Heart right ventricle (tissue), 16 donors: Measurements from ENCODE around the gene OSBPL5. TPM values are rescaled to one million over a fixed set of nuclear protein-coding genes. Genes with fewer than 3 reads are reported as not detected.
A peak's percentile ranks its signal among the peaks of the same experiment; 100 is the strongest.

Source experiments
- ATAC-seq, 8 donors: fragments of 200-7000 bp; cut with Tn5 transposase; one replicate each; pipeline ENCODE4 v1.9.1; 2020; ENCODE audit warnings: mild to moderate bottlenecking in 8 of 8, moderate library complexity in 8 of 8, moderate number of reproducible peaks in 1 of 8
- DNase-seq, 2 donors: peaks; one replicate each; pipeline ENCODE4 v3.0.0-alpha.2; 2020
- H3K27ac ChIP-seq, 10 donors: fragments of 200-600 bp; sonication (generic) in 2 of 10; one replicate each; pipeline versions ENCODE4 v1.5.0 to v1.8.0; 2020 to 2022; ENCODE audit warnings: mild to moderate bottlenecking in 3 of 10
- H3K27me3 ChIP-seq, 7 donors: fragments of 200-600 bp; one replicate each; pipeline ENCODE4 v1.8.0; 2021 to 2022; ENCODE audit warnings: mild to moderate bottlenecking in 2 of 7
- H3K36me3 ChIP-seq, 9 donors: fragments of 200-600 bp; sonication (generic) in 1 of 9; one replicate each; pipeline versions ENCODE4 v1.5.0 to v1.8.0; 2020 to 2022; ENCODE audit warnings: mild to moderate bottlenecking in 2 of 9
- H3K4me1 ChIP-seq, 9 donors: fragments of 200-600 bp; sonication (generic) in 1 of 9; one replicate each; pipeline versions ENCODE4 v1.5.0 to v1.8.0; 2020 to 2022; ENCODE audit warnings: mild to moderate bottlenecking in 4 of 9
- H3K4me3 ChIP-seq, 10 donors: fragments of 200-600 bp; sonication (generic) in 2 of 10; one replicate each; pipeline versions ENCODE4 v1.5.0 to v1.8.0; 2020 to 2022; ENCODE audit warnings: mild to moderate bottlenecking in 7 of 10, moderate library complexity in 2 of 10
- H3K9me3 ChIP-seq, 11 donors: fragments of 200-600 bp in 10 of 11; sonication (generic) in 2 of 11; one replicate each; pipeline versions ENCODE4 v1.5.0 to v1.8.0; 2013 to 2022; ENCODE audit warnings: mild to moderate bottlenecking in 2 of 11, control low read depth in 1 of 11, moderate library complexity in 1 of 11
- CTCF ChIP-seq, 9 donors: fragments of 200-600 bp; sonication (generic) in 2 of 9; IDR thresholded peaks; one replicate each; pipeline versions ENCODE4 v1.5.0 to v1.8.0; 2021 to 2022; ENCODE audit warnings: antibody characterized with exemption in 9 of 9, mild to moderate bottlenecking in 5 of 9, moderate library complexity in 1 of 9
- WGBS, 2 donors: extraction: QIAGEN DNeasy Blood & Tissue Kit; methylation state at CpG; one replicate each; pipeline ENCODE4 v1.1.7; 2013; ENCODE audit warnings: inconsistent platforms in 1 of 2; 5-methylcytosine and 5-hydroxymethylcytosine counted together
- intact Hi-C, 10 donors: fragments of 100-400 bp; cut with DNase I; formaldehyde crosslinking; loops; one replicate each; pipeline versions ENCODE4 v1.11.1 to v1.14.2; 2022
- polyA plus RNA-seq, 2 donors: library from polyadenylated mRNA; stranded (reverse); fragments of 200-250 nt; gene quantifications; one replicate each; pipeline ENCODE4 v1.2.3, GENCODE V29; 2013
- total RNA-seq, 10 donors: library from RNA; stranded (reverse); fragmentation: NEBNext Ultra II Directional in 3 of 10; extraction: Animal tissue kit (Norgen Biotek cat#: 25700) in 3 of 10; gene quantifications; one replicate each; pipeline versions ENCODE4 v1.2.1 to v1.2.4, GENCODE V29; 2021 to 2023
- donor health status: Arrhythmogenic right ventricular cardiomyopathy.
- donor health status: ischemic (EF 13 %, LVEDD 7.1; RV severe dilation, severe dysfunction).
- donor health status: healthy with polysubstance abuse.
- donor health status: DM: no; HTN: yes; CAD: no.
- donor health status: DM: no; HTN: no; CAD: no.
- donor health status: ischemic (EF 25% LVEDD 6.9; RV normal size, moderate dysfunction).
- donor health status: ischemic (EF 25% LVEDD 5.7; RV mildly dilated, moderate dysfunction).
- donor health status: healthy.
- donor health status: DM: yes; HTN: yes; CAD: no.
- donor health status: Ischemic cardiomyopathy.
- donor health status: ischemic (EF 35%, LVEDD 5.7; RV mildly dilated, moderate dysfunction).
- donor health status: nonischemic (EF 11% LVEDD 7.7; RV severe dilation, severe dysfunction).
- donor health status: DM: yes; HTN: yes; CAD: no.
- donor health status: PGD.
- donor health status: ischemic (EF 29% LVEDD 5.4; RV normal size, mild dysfunction).
- donor health status: nonischemic (EF 23%, LVEDD 6.1; RV moderate dilation, normal function).

Gene OSBPL5
- total and polyA plus RNA-seq, 12 donors: 10.4 to 18.7 (median 15.5) TPM

GRCh38 chr11:3162410-3163240 is 2.5 kb downstream of the OSBPL5 start:
- intact Hi-C loops: loop anchor here in 4 of 10 donors (5.0 to 10.0 kb wide), 3 partner anchors 40 to 65 kb away; no protein-coding TSS in a partner anchor
- Histone ChIP-seq H3K4me3 (peak overlapping the region in 3 of 10 donors; percentile 78 to 93 (median 81)), H3K9me3 (no peaks in the 10 kb centered on the region), H3K4me1 (peaks cover 22 to 77% (median 64%) of the 10 kb centered on the region in 9 donors), H3K27me3 (peaks cover 0 to 4% (median 0%) of the 10 kb centered on the region in 7 donors), H3K27ac (peak overlapping the region in 5 of 10 donors; percentile 15 to 84 (median 78)), H3K36me3 (peaks cover 0 to 2% (median 0%) of the 10 kb centered on the region in 9 donors)
- no peak for ATAC-seq
- 59 to 80% methylated on average over 21 of the region's 21 CpGs for WGBS, 2 donors
- peak in 1 of 2 donors; percentile 11 for DNase-seq
- TF ChIP-seq CTCF (IDR thresholded peaks at IDR 0.05): no peak

GRCh38 chr11:3161720-3162409 is 3.2 kb downstream of the OSBPL5 start:
- Histone ChIP-seq H3K4me1 (peaks cover 22 to 85% (median 71%) of the 10 kb centered on the region in 9 donors), H3K4me3 (peak overlapping the region in 4 of 10 donors; percentile 56 to 64 (median 62)), H3K9me3 (no peaks in the 10 kb centered on the region), H3K36me3 (peaks cover 0 to 7% (median 0%) of the 10 kb centered on the region in 9 donors), H3K27ac (peak overlapping the region in 8 of 10 donors; percentile 64 to 84 (median 72)), H3K27me3 (no peaks in the 10 kb centered on the region)
- peak in 1 of 2 donors; percentile 11 for DNase-seq
- TF ChIP-seq CTCF (IDR thresholded peaks at IDR 0.05): no peak
- ATAC-seq: no peak
- intact Hi-C loops: loop anchor here in 4 of 10 donors (5.0 to 10.0 kb wide), 3 partner anchors 40 to 65 kb away; no protein-coding TSS in a partner anchor
- WGBS, 2 donors: 78 to 80% methylated on average over 7 of the region's 7 CpGs

GRCh38 chr11:3161309-3161708 is 3.8 kb downstream of the OSBPL5 start:
- ATAC-seq (peak in 3 of 8 donors; percentile 7 to 33 (median 20)), DNase-seq (peak in 1 of 2 donors; percentile 19)
- intact Hi-C loops: loop anchor here in 4 of 10 donors (5.0 to 10.0 kb wide), 3 partner anchors 39 to 64 kb away; no protein-coding TSS in a partner anchor
- no peaks in the 10 kb centered on the region for H3K27me3 ChIP-seq
- peak overlapping the region in 8 of 10 donors; percentile 64 to 84 (median 72) for H3K27ac ChIP-seq
- H3K9me3 ChIP-seq: no peaks in the 10 kb centered on the region
- H3K4me3 ChIP-seq: peak overlapping the region in 7 of 10 donors; percentile 53 to 67 (median 63)
- H3K4me1 ChIP-seq: peaks cover 22 to 89% (median 77%) of the 10 kb centered on the region in 9 donors
- 73 to 81% methylated on average over 14 of the region's 14 CpGs for WGBS, 2 donors
- TF ChIP-seq CTCF (IDR thresholded peaks at IDR 0.05): no peak
- H3K36me3 ChIP-seq: peaks cover 0 to 7% (median 0%) of the 10 kb centered on the region in 9 donors
